ENCODE results near the gene NAPEPLD. TPM values are rescaled to one million over a fixed set of nuclear protein-coding genes. Genes with fewer than 3 reads are reported as not detected.
"Not testable (repeated sequence)": the region's sequence is repeated elsewhere in the genome, so short reads cannot be mapped to it uniquely, and the experiment has no call there.

The NAPEPLD gene
- total RNA-seq, 1 donor from 2014 or later: 6.1 TPM

GRCh38 chr7:103159072-103159471 lies 10.2 kb upstream of the NAPEPLD start:
- not testable (repeated sequence) for H3K27ac Mint-ChIP-seq (ENCODE audit: unreplicated experiment); H3K36me3 Mint-ChIP-seq (ENCODE audit: low read depth, unreplicated experiment); H3K9me3 Mint-ChIP-seq (ENCODE audit: unreplicated experiment); H3K4me1 Mint-ChIP-seq (ENCODE audit: unreplicated experiment); DNase-seq (ENCODE audit: low spot score); H3K4me3 Mint-ChIP-seq (ENCODE audit: unreplicated experiment)
- peaks cover 11% of the 10 kb centered on the region for H3K27me3 Mint-ChIP-seq (ENCODE audit: unreplicated experiment)

GRCh38 chr7:103155331-103156024 lies 6.6 kb upstream of the NAPEPLD start:
- H3K9me3 Mint-ChIP-seq (ENCODE audit: unreplicated experiment); H3K27me3 Mint-ChIP-seq (ENCODE audit: unreplicated experiment); DNase-seq (ENCODE audit: low spot score); H3K4me1 Mint-ChIP-seq (ENCODE audit: unreplicated experiment); H3K27ac Mint-ChIP-seq (ENCODE audit: unreplicated experiment); H3K4me3 Mint-ChIP-seq (ENCODE audit: unreplicated experiment); H3K36me3 Mint-ChIP-seq (ENCODE audit: low read depth, unreplicated experiment): not testable (repeated sequence)

GRCh38 chr7:103154042-103154441 lies 5.1 kb upstream of the NAPEPLD start:
- DNase-seq (ENCODE audit: low spot score): no peak
- no peak for TF ChIP-seq CTCF (IDR thresholded peaks at IDR 0.05; ENCODE audit: unreplicated experiment)
- no peaks in the 10 kb centered on the region for H3K9me3 Mint-ChIP-seq (ENCODE audit: unreplicated experiment)
- H3K36me3 Mint-ChIP-seq (ENCODE audit: low read depth, unreplicated experiment): peaks cover 4% of the 10 kb centered on the region
- H3K27ac Mint-ChIP-seq (ENCODE audit: unreplicated experiment): no peak overlapping the region
- H3K27me3 Mint-ChIP-seq (ENCODE audit: unreplicated experiment): peaks cover 5% of the 10 kb centered on the region
- peaks cover 8% of the 10 kb centered on the region for H3K4me1 Mint-ChIP-seq (ENCODE audit: unreplicated experiment)
- H3K4me3 Mint-ChIP-seq (ENCODE audit: unreplicated experiment): no peak overlapping the region

GRCh38 chr7:103152744-103153617 lies 4.1 kb upstream of the NAPEPLD start:
- H3K9me3 Mint-ChIP-seq (ENCODE audit: unreplicated experiment); DNase-seq (ENCODE audit: low spot score); H3K27me3 Mint-ChIP-seq (ENCODE audit: unreplicated experiment); H3K4me3 Mint-ChIP-seq (ENCODE audit: unreplicated experiment); H3K36me3 Mint-ChIP-seq (ENCODE audit: low read depth, unreplicated experiment); H3K27ac Mint-ChIP-seq (ENCODE audit: unreplicated experiment): not testable (repeated sequence)
- peaks cover 18% of the 10 kb centered on the region for H3K4me1 Mint-ChIP-seq (ENCODE audit: unreplicated experiment)

- H3K27ac Mint-ChIP-seq (ENCODE audit: unreplicated experiment); H3K27me3 Mint-ChIP-seq (ENCODE audit: unreplicated experiment); H3K36me3 Mint-ChIP-seq (ENCODE audit: low read depth, unreplicated experiment); H3K9me3 Mint-ChIP-seq (ENCODE audit: unreplicated experiment); DNase-seq (ENCODE audit: low spot score); H3K4me3 Mint-ChIP-seq (ENCODE audit: unreplicated experiment): not testable (repeated sequence)
- peaks cover 20% of the 10 kb centered on the region for H3K4me1 Mint-ChIP-seq (ENCODE audit: unreplicated experiment)
Measured at GRCh38 chr7:103151993-103152676, 3.2 kb upstream of the NAPEPLD start.

- H3K27ac Mint-ChIP-seq (ENCODE audit: unreplicated experiment): peak overlapping the region; percentile 36
- no peak for TF ChIP-seq CTCF (IDR thresholded peaks at IDR 0.05; ENCODE audit: unreplicated experiment)
- no peak for DNase-seq (ENCODE audit: low spot score)
- H3K4me3 Mint-ChIP-seq (ENCODE audit: unreplicated experiment): peak overlapping the region; percentile 92
- H3K9me3 Mint-ChIP-seq (ENCODE audit: unreplicated experiment): no peaks in the 10 kb centered on the region
- peaks cover 20% of the 10 kb centered on the region for H3K4me1 Mint-ChIP-seq (ENCODE audit: unreplicated experiment)
- H3K36me3 Mint-ChIP-seq (ENCODE audit: low read depth, unreplicated experiment): peaks cover 8% of the 10 kb centered on the region
- peaks cover 8% of the 10 kb centered on the region for H3K27me3 Mint-ChIP-seq (ENCODE audit: unreplicated experiment)
Measured at GRCh38 chr7:103150192-103150591, 1.3 kb upstream of the NAPEPLD start.

Data from endothelial cell (in vitro differentiated cells).